BE2C (cell line): ENCODE measurements around the gene NAA80.

ENCODE experiments used
- DNase-seq: peaks from one replicate; pipeline ENCODE4 v3.0.0-alpha.2; 2020
- H3K27me3 ChIP-seq: fragments of 250-450 bp; sonication (Bioruptor Pico); 2 replicates; pipeline ENCODE4 v1.5.1; 2020; ENCODE audit warnings: mild to moderate bottlenecking
- H3K36me3 ChIP-seq: fragments of 250-450 bp; sonication (Bioruptor Pico); 2 replicates; pipeline ENCODE4 v1.5.1; 2020; ENCODE audit warnings: mild to moderate bottlenecking
- H3K4me1 ChIP-seq: fragments of 250-450 bp; sonication (Bioruptor Pico); 2 replicates; pipeline ENCODE4 v1.5.1; 2020
- H3K4me3 ChIP-seq: 2 replicates; pipeline ENCODE4 v1.5.1; 2011; ENCODE audit warnings: low read depth, low read length
- H3K9me3 ChIP-seq: fragments of 250-450 bp; sonication (Bioruptor Pico); 2 replicates; pipeline ENCODE4 v1.5.1; 2020
- TF ChIP-seq, protein P1 (sequence below): IDR thresholded peaks from 2 replicates; pipeline ENCODE4 v1.5.1; 2012; ENCODE audit warnings: mild to moderate bottlenecking, low read depth, low read length

Gene NAA80

DNA sequence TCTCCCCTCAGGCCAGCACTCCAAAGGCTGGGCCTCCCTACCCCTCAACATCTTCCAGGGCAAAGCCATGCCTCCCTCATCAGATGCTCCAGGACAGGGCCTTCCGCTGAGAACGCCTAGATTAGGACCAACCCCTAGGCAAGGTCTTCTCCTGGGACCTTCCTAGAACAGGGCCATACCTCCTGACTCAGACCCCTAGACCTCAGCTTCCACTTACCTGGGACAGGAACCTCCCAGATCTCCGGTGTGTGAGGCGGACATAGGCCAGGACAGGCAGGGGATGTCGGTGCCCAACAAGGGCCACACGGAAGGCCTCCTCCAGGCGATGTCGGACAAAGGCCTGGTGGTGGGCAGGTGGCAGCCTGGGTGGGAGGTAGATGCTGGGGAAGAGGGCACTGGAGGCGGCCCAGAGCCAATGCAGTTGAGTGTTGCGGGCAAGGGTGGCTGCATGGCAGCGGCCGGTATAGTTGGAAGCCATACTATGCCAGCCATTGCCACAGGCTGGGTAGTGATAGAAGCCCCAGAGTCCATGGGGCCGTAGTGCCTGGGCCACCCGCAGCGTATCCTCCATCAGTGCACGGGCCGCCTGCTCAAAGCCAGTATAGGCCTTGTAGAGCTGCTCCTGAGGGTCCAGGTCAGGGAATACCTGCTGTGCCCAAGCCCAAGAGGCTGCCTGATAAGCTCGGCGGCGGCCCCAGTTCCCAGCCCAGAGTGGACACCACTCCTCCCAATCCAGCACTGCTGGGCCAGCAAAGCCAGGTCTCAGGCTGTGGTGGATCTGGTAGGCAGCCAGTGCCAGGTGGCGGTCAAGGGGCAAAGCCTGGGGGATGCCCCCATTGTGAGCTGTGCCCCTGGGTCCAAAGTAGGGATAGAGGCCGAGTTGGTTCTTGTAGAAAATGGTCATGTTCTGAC, 4.5 kb downstream of the NAA80 start:
- no peak overlapping the region for H3K4me3 ChIP-seq
- DNase-seq = no peak
- no peaks in the 10 kb centered on the region for H3K27me3 ChIP-seq
- TF ChIP-seq, protein P1, sequence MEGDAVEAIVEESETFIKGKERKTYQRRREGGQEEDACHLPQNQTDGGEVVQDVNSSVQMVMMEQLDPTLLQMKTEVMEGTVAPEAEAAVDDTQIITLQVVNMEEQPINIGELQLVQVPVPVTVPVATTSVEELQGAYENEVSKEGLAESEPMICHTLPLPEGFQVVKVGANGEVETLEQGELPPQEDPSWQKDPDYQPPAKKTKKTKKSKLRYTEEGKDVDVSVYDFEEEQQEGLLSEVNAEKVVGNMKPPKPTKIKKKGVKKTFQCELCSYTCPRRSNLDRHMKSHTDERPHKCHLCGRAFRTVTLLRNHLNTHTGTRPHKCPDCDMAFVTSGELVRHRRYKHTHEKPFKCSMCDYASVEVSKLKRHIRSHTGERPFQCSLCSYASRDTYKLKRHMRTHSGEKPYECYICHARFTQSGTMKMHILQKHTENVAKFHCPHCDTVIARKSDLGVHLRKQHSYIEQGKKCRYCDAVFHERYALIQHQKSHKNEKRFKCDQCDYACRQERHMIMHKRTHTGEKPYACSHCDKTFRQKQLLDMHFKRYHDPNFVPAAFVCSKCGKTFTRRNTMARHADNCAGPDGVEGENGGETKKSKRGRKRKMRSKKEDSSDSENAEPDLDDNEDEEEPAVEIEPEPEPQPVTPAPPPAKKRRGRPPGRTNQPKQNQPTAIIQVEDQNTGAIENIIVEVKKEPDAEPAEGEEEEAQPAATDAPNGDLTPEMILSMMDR = no peak
- no peaks in the 10 kb centered on the region; the same call in 1 of the 2 replicates for H3K4me1 ChIP-seq
- H3K9me3 ChIP-seq = no peaks in the 10 kb centered on the region
- peaks cover 8% of the 10 kb centered on the region for H3K36me3 ChIP-seq

DNA sequence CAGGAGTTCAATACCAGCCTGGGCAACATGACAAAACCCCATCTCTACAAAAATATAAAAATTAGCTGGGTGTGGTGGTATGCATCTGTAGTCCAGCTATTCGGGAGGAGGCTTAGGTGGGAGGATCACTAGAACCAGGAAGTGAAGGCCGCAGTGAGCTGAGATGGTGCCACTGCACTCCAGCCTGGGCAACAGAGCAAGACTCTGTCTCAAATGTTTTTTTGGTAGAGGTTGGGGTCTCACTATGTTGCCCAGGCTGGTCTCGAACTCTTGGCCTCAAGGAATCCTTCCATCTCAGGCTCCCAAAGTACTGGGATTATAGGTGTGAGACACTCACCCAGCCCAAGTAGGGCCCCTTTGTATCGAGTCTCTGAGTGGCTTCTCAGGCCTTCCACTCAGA, 5.1 kb downstream of the NAA80 start:
- TF ChIP-seq, protein P1 = no peak
- H3K4me1 ChIP-seq = no peaks in the 10 kb centered on the region
- H3K9me3 ChIP-seq = no peaks in the 10 kb centered on the region
- H3K4me3 ChIP-seq = no peak overlapping the region
- H3K27me3 ChIP-seq = no peaks in the 10 kb centered on the region
- no peak for DNase-seq
- peaks cover 13% of the 10 kb centered on the region for H3K36me3 ChIP-seq

DNA sequence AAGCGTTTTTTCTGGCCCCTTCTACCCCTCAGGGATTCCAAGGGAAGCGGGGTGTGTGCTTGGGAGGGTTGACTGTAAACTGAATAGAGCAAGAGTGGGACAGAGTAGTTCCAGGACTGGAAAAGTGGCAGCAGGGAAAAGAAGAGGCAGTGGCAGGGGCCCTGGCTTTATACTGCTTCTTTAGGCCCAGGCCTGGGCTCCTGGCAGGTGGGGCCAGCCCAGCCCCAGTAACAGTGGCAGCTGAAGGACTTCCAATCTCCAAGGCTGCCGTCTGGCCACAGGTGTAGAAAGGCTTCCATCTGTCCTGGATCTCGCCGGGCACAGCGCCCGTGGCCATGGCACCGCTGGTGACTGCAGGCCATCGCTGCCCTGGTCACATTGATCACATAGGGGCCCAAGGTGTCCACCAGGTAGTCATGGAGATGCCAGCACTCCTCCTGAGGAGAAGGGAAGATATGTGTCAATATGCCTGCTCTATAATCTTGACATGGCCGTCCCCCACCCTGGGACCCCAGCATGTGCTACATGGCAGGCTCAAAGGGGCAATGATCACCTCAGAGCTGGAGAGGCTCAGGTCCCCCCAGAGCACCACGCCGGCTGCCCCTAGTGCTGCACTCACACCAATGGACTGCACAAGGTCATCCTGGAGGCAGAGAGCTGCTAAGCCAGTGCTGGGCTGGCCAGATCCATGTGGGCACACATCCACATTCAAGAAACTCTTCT, 6.0 kb downstream of the NAA80 start:
- Histone ChIP-seq H3K4me1 (no peaks in the 10 kb centered on the region), H3K9me3 (no peaks in the 10 kb centered on the region), H3K4me3 (no peak overlapping the region), H3K36me3 (peaks cover 19% of the 10 kb centered on the region), H3K27me3 (no peaks in the 10 kb centered on the region)
- DNase-seq = no peak
- TF ChIP-seq, protein P1 = no peak

DNA sequence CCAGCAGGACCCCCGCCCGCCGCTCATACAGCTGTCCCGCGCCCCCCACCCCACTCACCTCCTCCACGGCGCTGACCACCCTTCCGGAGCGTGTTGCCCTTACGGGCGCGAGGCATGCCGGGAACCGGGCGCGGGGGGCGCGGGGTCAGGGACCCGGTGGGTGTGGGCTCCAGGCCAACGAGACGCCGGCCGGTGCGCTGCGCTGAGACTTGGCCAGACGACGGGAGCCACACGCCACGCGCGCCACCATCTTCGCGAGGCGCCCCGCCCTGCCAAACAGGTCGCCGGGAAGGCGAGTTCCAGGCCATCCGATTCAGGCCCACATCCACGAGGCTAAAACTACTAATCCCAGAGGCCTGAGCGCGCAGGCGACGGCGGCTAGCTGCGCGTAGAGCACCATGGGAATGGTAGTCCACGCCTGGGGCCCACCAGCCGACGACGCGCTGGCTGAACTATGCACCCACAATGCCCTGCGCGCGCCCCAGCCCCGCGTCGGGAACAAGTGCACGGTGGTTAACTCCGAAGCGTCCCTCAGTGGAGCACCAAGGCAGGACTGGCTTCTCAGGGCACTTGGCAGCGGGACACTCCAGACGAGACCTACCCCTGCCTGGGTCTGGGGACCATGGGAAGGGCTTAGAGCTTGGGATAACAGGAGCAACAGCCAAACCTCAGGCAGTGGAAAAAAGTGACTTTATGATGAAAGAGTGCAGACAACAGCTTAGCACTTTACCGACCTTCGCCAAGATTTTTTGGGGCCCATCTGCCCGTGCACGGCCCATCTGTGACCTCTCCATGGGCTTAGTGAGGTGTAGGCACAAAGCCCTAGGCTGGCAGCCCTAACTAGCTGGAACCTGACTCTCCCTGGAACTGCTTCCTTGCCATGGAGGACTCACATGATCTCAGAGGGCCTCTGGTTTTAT, 6.8 kb downstream of the NAA80 start, which contains the start of gene IFRD2:
IFRD2 (minus strand) TSS at position 271 of the 920 bp plus-strand sequence; CDS start at position 116, 155 bp downstream.
- TF ChIP-seq, protein P1 = no peak
- Histone ChIP-seq H3K4me1 (no peaks in the 10 kb centered on the region), H3K27me3 (no peaks in the 10 kb centered on the region)

DNA sequence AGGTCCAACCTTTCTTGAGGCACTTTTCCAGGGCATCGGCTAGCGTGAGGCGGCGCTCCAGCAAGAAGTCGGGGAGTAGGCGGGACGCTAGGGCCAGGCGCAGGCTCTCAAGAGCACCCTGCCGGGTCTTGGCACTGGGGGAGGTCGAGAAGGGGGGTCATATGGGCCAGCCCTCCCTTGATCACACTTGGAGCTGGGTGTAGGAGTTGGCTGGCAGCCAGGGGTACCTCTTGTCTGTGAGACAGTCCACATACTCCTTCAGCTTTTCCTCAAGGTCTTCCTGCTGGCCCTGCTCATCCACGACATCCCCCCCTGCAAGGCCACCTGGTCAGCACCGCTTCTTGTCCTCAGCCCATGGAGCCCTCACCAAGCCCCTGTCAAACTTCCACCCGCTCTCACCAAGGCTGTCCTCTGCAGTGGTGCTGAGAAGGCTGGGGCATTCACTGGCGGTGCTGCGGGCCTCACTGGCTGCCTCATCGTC, 9.0 kb downstream of the NAA80 start:
- TF ChIP-seq, protein P1 = no peak
- Histone ChIP-seq H3K27me3 (no peaks in the 10 kb centered on the region), H3K9me3 (no peaks in the 10 kb centered on the region), H3K4me1 (no peaks in the 10 kb centered on the region), H3K4me3 (no peak overlapping the region), H3K36me3 (peaks cover 27% of the 10 kb centered on the region)
- no peak for DNase-seq

More for the DNA sequence above, 6.8 kb downstream of the NAA80 start, which contains the start of gene IFRD2:
- Histone ChIP-seq H3K4me3 (peak within 1 kb of the TSS; percentile 88), H3K36me3 (peaks cover 24% of the 10 kb centered on the region), H3K9me3 (no peaks in the 10 kb centered on the region)
- peak; percentile 93 for DNase-seq
